ENCODE results near the gene ISYNA1.
A peak's percentile ranks its signal among the peaks of the same experiment; 100 is the strongest.

Gene ISYNA1

GRCh38 chr19:18450931-18451836 lies 13.3 kb upstream of the ISYNA1 start:
- peak; percentile 94 for DNase-seq (ENCODE audit: low spot score)
- TF ChIP-seq CTCF (IDR thresholded peaks at IDR 0.05; ENCODE audit: borderline replicate concordance, control extremely low read depth, extremely low read depth, insufficient read depth, missing control alignments): peak; percentile 99
- in situ Hi-C loops (cut with MboI; ENCODE audit: low sequenced_read_pairs, unreplicated experiment): no loop called here

DNA sequence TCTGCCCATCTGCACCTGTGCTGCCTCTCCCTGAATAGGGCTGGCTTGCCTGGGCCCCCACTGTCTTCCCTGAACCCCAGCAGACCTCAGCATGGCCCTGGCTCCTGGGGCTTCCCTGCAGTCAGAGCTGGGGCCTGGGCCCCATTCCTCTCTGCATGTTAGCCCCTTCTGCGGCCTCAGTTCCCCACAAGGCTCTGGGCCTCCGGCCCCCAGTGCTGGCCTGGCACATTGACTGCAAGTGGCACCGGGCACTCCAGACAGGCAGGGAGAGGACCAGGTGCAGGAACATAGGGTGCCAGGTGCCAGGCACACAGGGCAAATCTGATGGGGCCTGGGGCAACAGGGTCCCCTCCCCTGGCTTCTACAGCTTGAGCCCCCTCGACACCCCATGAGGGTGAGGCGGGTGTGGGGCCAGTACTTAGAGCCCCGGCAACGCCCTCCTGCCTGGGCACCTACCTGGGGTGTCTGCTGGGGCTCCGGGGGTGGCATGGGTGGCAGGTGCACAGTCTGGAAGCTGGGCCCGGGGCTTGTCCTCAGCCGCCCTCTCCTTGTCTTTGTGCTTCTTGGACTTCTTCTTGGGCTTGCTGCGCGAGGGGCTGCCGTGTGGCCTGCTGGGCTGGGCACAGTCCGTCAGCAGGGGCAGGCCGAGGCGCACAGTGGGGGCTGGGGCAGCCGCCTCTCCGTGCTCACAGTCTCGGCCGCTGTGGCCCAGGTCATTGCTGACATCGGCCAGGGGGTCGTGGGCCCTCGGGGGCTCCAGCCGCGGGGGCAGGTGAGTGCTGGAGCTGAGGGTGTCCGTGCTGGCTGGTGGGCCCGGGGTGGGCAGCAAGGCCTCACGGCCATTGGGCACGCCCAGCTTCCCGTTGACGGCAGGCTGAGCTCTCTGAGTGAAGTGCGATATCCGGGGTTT lies 12.3 kb upstream of the ISYNA1 start:
- no peak for TF ChIP-seq CTCF (IDR thresholded peaks at IDR 0.05; ENCODE audit: borderline replicate concordance, control extremely low read depth, extremely low read depth, insufficient read depth, missing control alignments)
- DNase-seq (ENCODE audit: low spot score): no peak
- in situ Hi-C loops (cut with MboI; ENCODE audit: low sequenced_read_pairs, unreplicated experiment): no loop called here

- in situ Hi-C loops (cut with MboI; ENCODE audit: low sequenced_read_pairs, unreplicated experiment): no loop called here
- TF ChIP-seq CTCF (IDR thresholded peaks at IDR 0.05; ENCODE audit: borderline replicate concordance, control extremely low read depth, extremely low read depth, insufficient read depth, missing control alignments): no peak
- no peak for DNase-seq (ENCODE audit: low spot score)
Observed at GRCh38 chr19:18449552-18449951, 11.6 kb upstream of the ISYNA1 start.

GRCh38 chr19:18446811-18447359 lies 9.0 kb upstream of the ISYNA1 start:
- in situ Hi-C loops (cut with MboI; ENCODE audit: low sequenced_read_pairs, unreplicated experiment): no loop called here
- TF ChIP-seq CTCF (IDR thresholded peaks at IDR 0.05; ENCODE audit: borderline replicate concordance, control extremely low read depth, extremely low read depth, insufficient read depth, missing control alignments): no peak
- no peak for DNase-seq (ENCODE audit: low spot score)

- no peak for DNase-seq (ENCODE audit: low spot score)
- in situ Hi-C loops (cut with MboI; ENCODE audit: low sequenced_read_pairs, unreplicated experiment): no loop called here
Observed at GRCh38 chr19:18446145-18446810, 8.3 kb upstream of the ISYNA1 start.

More at GRCh38 chr19:18446145-18446810, 8.3 kb upstream of the ISYNA1 start:
- no peak for TF ChIP-seq CTCF (IDR thresholded peaks at IDR 0.05; ENCODE audit: borderline replicate concordance, control extremely low read depth, extremely low read depth, insufficient read depth, missing control alignments)
